ENCODE data around the gene ST8SIA6. TPM values are rescaled to one million over a fixed set of nuclear protein-coding genes. Genes with fewer than 3 reads are reported as not detected.

ST8SIA6 gene
- total and polyA plus RNA-seq, 7 experiments from 2014 or later, result 0.08 to 2.5 (median 0.56) TPM

DNA sequence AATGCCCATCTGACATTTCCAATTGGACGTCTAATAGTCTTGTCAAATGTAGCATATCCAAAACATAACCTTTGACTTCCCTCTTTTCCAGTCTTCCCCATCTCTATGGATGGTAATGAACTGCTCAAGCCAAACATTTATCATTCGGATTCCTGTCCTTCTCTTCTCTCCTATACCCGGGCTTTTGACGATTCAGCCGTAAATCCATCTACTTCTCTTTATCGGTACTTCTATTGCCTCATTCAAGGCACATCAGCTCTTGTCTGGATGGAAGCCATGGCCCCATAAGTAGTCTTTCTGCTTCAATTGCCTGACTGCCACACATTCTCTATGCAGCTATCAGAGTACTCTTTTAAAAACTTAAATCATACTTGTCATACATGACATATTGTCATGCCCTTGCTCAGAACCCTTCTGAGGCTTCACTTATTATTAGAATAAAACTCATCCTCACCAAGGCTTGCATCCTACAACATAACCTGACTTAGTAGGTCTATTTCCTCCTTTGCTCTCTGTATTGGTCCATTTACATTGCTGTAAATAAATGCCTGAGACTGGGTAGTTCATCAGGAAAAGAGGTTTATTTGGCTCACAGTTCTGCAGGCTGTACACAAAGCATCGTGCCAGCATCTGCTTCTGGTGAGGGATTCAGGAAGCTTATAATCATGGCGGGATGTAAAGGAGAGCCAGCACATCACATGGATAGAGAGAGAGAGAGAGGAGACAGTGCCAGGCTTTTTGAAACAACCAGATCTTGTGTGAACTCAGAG lies 37.8 kb downstream of the ST8SIA6 start:
- DNase-seq (no peak), ATAC-seq (no peak)
- intact Hi-C loops (cut with micrococcal nuclease), result no loop called here
- H3K4me1 ChIP-seq (ENCODE audit: control insufficient read depth in 2 of 2, insufficient read depth in 2 of 2, low read length in 2 of 2), result peaks cover 0 to 4% of the 10 kb centered on the region in 2 donors
- H3K27me3 ChIP-seq (ENCODE audit: control insufficient read depth in 2 of 2, insufficient read depth in 2 of 2, low read length in 2 of 2), result no peaks in the 10 kb centered on the region
- peaks cover 4 to 22% (median 7%) of the 10 kb centered on the region in 5 donors for H3K36me3 Mint-ChIP-seq
- peak overlapping the region in 4 of 9 donors; percentile 12 to 44 (median 20) for H3K27ac Mint-ChIP-seq
- H3K9me3 Mint-ChIP-seq, result peaks cover 0 to 14% (median 0%) of the 10 kb centered on the region in 11 donors
- ChIA-PET CTCF (interaction anchor here (1.0 to 1.3 kb wide), 3 partner anchors 9 to 16 kb away, joined by 3 to 5 read pairs (median 5); no protein-coding TSS in a partner anchor), POLR2A (interaction anchor here (0.8 to 14.3 kb wide), 3 partner anchors 10 to 524 kb away, joined by 3 to 200 read pairs (median 3); no protein-coding TSS in a partner anchor)
- peaks cover 12 to 47% (median 40%) of the 10 kb centered on the region in 7 donors for H3K4me1 Mint-ChIP-seq
- peaks cover 0 to 35% (median 0%) of the 10 kb centered on the region in 5 donors for H3K27me3 Mint-ChIP-seq
- no peaks in the 10 kb centered on the region for H3K9me3 ChIP-seq (ENCODE audit: control insufficient read depth in 2 of 3, low read length in 3 of 3)
- no peak overlapping the region for H3K27ac ChIP-seq (ENCODE audit: low read depth, low read length)
- H3K4me3 Mint-ChIP-seq, result no peak overlapping the region
- no peaks in the 10 kb centered on the region for H3K36me3 ChIP-seq (ENCODE audit: control insufficient read depth in 2 of 3, insufficient read depth in 3 of 3, low read length in 3 of 3)
- H3K4me3 ChIP-seq (ENCODE audit: low read length), result no peak overlapping the region

DNA sequence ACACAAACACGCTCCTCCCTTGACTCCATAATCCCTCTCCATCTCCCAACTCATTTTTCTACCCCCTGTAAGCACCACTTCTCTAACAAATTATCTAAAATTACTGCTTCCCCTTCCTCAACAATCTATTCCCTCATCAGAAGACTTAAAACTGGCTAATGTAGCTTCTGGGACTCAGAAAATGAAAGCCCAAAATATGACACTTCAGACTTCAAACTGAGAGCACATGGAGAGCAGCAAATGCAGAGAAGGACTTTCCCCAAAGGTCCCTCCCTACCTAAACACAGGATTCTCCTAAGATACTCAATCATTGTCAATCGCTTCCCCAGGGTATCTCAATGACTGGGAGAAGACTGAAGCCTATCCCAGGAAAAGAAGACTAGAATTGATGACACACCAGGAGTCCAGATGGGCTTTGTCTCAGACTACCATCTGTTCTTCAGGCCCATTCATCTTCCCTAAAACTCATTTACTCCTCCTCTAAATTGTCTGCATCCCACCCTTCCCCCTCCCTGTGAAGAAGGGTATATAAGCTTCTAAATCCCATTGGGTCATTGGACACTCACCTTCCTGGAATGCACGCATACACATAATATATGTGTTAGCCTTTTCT lies 39.2 kb downstream of the ST8SIA6 start:
- ChIA-PET POLR2A (interaction anchor here (14.3 kb wide), 1 partner anchor 12 kb away, joined by 200 read pairs; no protein-coding TSS in a partner anchor), CTCF (interaction anchor here (0.6 kb wide), 1 partner anchor 14 kb away, joined by 3 read pairs; no protein-coding TSS in a partner anchor)
- intact Hi-C loops (cut with micrococcal nuclease), result no loop called here
- Mint-ChIP-seq H3K27me3 (peaks cover 0 to 37% (median 0%) of the 10 kb centered on the region in 5 donors), H3K27ac (peak overlapping the region in 5 of 9 donors; percentile 0 to 80 (median 42)), H3K36me3 (peaks cover 4 to 24% (median 7%) of the 10 kb centered on the region in 5 donors), H3K9me3 (peaks cover 0 to 14% (median 0%) of the 10 kb centered on the region in 11 donors), H3K4me3 (peak overlapping the region in 1 of 10 donors; percentile 54), H3K4me1 (peaks cover 13 to 53% (median 44%) of the 10 kb centered on the region in 7 donors)
- Histone ChIP-seq H3K27me3 (ENCODE audit: control insufficient read depth in 2 of 2, insufficient read depth in 2 of 2, low read length in 2 of 2) (no peaks in the 10 kb centered on the region), H3K27ac (ENCODE audit: low read depth, low read length) (no peak overlapping the region), H3K4me3 (ENCODE audit: low read length) (no peak overlapping the region), H3K4me1 (ENCODE audit: control insufficient read depth in 2 of 2, insufficient read depth in 2 of 2, low read length in 2 of 2) (peaks cover 0 to 8% of the 10 kb centered on the region in 2 donors), H3K9me3 (ENCODE audit: control insufficient read depth in 2 of 3, low read length in 3 of 3) (no peaks in the 10 kb centered on the region), H3K36me3 (ENCODE audit: control insufficient read depth in 2 of 3, insufficient read depth in 3 of 3, low read length in 3 of 3) (no peaks in the 10 kb centered on the region)
- DNase-seq (no peak), ATAC-seq (no peak)

DNA sequence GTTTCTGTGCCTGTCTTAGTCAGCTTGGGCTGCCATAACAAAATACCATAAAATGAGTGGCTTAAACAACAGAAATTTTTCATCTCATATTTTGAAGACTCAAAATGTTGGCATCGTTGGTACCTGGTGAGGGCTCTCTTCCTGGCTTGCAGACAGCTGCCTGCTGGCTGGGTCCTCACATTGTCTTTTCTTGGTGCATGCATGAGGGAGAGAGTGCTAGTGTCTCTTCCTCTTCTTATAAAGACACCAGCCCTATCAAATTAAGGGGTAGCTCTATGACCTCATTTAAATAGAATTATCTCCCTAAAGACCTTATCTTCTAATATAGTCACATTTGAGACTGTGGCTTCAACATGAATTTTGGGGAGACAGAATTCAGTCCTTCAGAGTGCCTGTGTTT lies 39.9 kb downstream of the ST8SIA6 start:
- DNase-seq, result no peak
- ChIA-PET POLR2A (interaction anchor here (1.0 to 14.3 kb wide), 2 partner anchors 12 to 597 kb away, joined by 3 to 200 read pairs; partner anchors contain the start of gene RSU1), CTCF (no interaction called here)
- no peak for ATAC-seq
- H3K4me1 ChIP-seq (ENCODE audit: control insufficient read depth in 2 of 2, insufficient read depth in 2 of 2, low read length in 2 of 2), result peaks cover 0 to 13% of the 10 kb centered on the region in 2 donors
- no peak overlapping the region for H3K4me3 ChIP-seq (ENCODE audit: low read length)
- peaks cover 0 to 37% (median 0%) of the 10 kb centered on the region in 5 donors for H3K27me3 Mint-ChIP-seq
- H3K27ac Mint-ChIP-seq, result peak overlapping the region in 4 of 9 donors; percentile 0 to 88 (median 45)
- H3K36me3 ChIP-seq (ENCODE audit: control insufficient read depth in 2 of 3, insufficient read depth in 3 of 3, low read length in 3 of 3), result no peaks in the 10 kb centered on the region
- peaks cover 0 to 14% (median 0%) of the 10 kb centered on the region in 11 donors for H3K9me3 Mint-ChIP-seq
- H3K4me1 Mint-ChIP-seq, result peaks cover 18 to 56% (median 46%) of the 10 kb centered on the region in 7 donors
- no peak overlapping the region for H3K27ac ChIP-seq (ENCODE audit: low read depth, low read length)
- H3K9me3 ChIP-seq (ENCODE audit: control insufficient read depth in 2 of 3, low read length in 3 of 3), result no peaks in the 10 kb centered on the region
- intact Hi-C loops (cut with micrococcal nuclease), result no loop called here
- H3K27me3 ChIP-seq (ENCODE audit: control insufficient read depth in 2 of 2, insufficient read depth in 2 of 2, low read length in 2 of 2), result no peaks in the 10 kb centered on the region
- no peak overlapping the region for H3K4me3 Mint-ChIP-seq
- peaks cover 4 to 24% (median 7%) of the 10 kb centered on the region in 5 donors for H3K36me3 Mint-ChIP-seq

DNA sequence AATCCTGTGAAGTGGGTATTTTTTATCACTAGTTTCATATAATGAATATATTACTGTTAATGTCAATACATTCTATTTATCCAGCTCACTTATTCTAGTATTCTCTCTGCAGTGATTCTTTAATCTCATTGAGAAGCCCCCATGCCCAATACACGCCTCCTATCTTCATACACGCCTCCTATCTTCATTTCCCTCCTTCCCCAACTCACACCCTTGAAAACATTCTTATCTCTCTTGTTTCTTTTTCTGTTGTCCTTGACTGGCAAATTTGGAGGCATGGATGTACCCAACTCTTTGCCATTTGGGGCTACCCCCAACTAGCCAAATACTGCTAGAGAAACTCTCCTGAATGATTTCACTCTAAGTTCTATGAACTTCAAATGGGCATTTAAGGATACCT lies 40.5 kb downstream of the ST8SIA6 start:
- Mint-ChIP-seq H3K4me3 (peak overlapping the region in 2 of 10 donors; percentile 7 to 13), H3K9me3 (peaks cover 0 to 14% (median 0%) of the 10 kb centered on the region in 11 donors), H3K27ac (peak overlapping the region in 3 of 9 donors; percentile 1 to 88 (median 48)), H3K4me1 (peaks cover 19 to 57% (median 47%) of the 10 kb centered on the region in 7 donors), H3K36me3 (peaks cover 4 to 22% (median 7%) of the 10 kb centered on the region in 5 donors), H3K27me3 (peaks cover 0 to 37% (median 0%) of the 10 kb centered on the region in 5 donors)
- intact Hi-C loops (cut with micrococcal nuclease), result no loop called here
- CTCF ChIA-PET, result interaction anchor here (1.0 kb wide), 1 partner anchor 9 kb away, joined by 3 read pairs; no protein-coding TSS in a partner anchor
- Histone ChIP-seq H3K4me3 (ENCODE audit: low read length) (no peak overlapping the region), H3K4me1 (ENCODE audit: control insufficient read depth in 2 of 2, insufficient read depth in 2 of 2, low read length in 2 of 2) (peaks cover 0 to 14% of the 10 kb centered on the region in 2 donors), H3K27me3 (ENCODE audit: control insufficient read depth in 2 of 2, insufficient read depth in 2 of 2, low read length in 2 of 2) (no peaks in the 10 kb centered on the region), H3K36me3 (ENCODE audit: control insufficient read depth in 2 of 3, insufficient read depth in 3 of 3, low read length in 3 of 3) (no peaks in the 10 kb centered on the region), H3K27ac (ENCODE audit: low read depth, low read length) (no peak overlapping the region), H3K9me3 (ENCODE audit: control insufficient read depth in 2 of 3, low read length in 3 of 3) (no peaks in the 10 kb centered on the region)
- ATAC-seq (no peak), DNase-seq (no peak)
- POLR2A ChIA-PET, result interaction anchor here (1.0 to 14.3 kb wide), 2 partner anchors 13 to 597 kb away, joined by 3 to 200 read pairs; partner anchors contain the start of gene RSU1

DNA sequence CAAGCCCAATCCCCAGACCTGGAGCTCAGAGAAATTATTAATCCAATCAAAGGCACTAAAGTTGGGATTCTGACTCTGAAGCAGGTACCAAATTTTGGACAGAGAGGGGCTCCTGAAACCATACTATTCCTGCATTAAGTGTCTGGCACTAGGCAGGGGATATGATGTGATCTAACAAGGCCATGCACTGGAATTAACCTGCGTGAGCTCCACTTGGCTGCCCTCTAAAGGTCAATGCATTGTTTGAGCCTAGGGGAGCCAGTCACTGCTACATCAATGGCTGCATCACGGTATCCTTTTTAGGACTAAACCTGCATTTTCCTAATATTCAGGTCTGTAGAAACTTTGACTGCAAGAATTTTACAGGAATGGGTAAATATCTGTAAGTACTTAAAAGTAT lies 42.1 kb downstream of the ST8SIA6 start:
- Mint-ChIP-seq H3K27ac (peak overlapping the region in 3 of 9 donors; percentile 51 to 73 (median 70)), H3K4me3 (peak overlapping the region in 1 of 10 donors; percentile 58), H3K9me3 (peaks cover 0 to 14% (median 0%) of the 10 kb centered on the region in 11 donors), H3K36me3 (peaks cover 1 to 16% (median 7%) of the 10 kb centered on the region in 5 donors), H3K27me3 (peaks cover 0 to 35% (median 0%) of the 10 kb centered on the region in 5 donors), H3K4me1 (peaks cover 14 to 50% (median 44%) of the 10 kb centered on the region in 7 donors)
- no peak for ATAC-seq
- Histone ChIP-seq H3K4me1 (ENCODE audit: control insufficient read depth in 2 of 2, insufficient read depth in 2 of 2, low read length in 2 of 2) (peaks cover 0 to 14% of the 10 kb centered on the region in 2 donors), H3K36me3 (ENCODE audit: control insufficient read depth in 2 of 3, insufficient read depth in 3 of 3, low read length in 3 of 3) (no peaks in the 10 kb centered on the region), H3K27me3 (ENCODE audit: control insufficient read depth in 2 of 2, insufficient read depth in 2 of 2, low read length in 2 of 2) (no peaks in the 10 kb centered on the region), H3K4me3 (ENCODE audit: low read length) (no peak overlapping the region), H3K27ac (ENCODE audit: low read depth, low read length) (no peak overlapping the region), H3K9me3 (ENCODE audit: control insufficient read depth in 2 of 3, low read length in 3 of 3) (no peaks in the 10 kb centered on the region)
- intact Hi-C loops (cut with micrococcal nuclease), result no loop called here
- DNase-seq, result no peak
- ChIA-PET POLR2A (interaction anchor here (14.3 kb wide), 1 partner anchor 14 kb away, joined by 200 read pairs; no protein-coding TSS in a partner anchor), CTCF (interaction anchor here (0.7 to 9.4 kb wide), 2 partner anchors 11 to 18 kb away, joined by 3 to 178 read pairs; no protein-coding TSS in a partner anchor)

DNA sequence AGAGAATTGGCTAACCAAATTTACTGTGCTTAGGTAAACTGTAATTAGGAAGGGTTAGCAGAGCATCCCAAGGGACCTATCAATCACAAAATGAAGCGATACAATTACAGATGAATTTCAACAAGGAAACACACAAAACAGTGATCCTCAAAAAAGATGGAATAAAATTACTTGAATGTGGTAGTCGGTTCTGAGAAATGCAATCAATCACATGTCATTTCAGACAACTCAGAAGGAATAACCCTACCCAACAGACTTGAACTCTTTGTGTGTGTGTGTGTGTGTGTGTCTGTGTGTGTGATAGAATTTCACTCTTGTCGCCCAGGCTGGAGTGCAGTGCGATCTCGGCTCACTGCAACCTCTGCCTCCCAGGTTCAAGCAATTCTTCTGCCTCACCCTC lies 43.5 kb downstream of the ST8SIA6 start:
- ATAC-seq, result no peak
- Mint-ChIP-seq H3K27me3 (peaks cover 0 to 32% (median 0%) of the 10 kb centered on the region in 5 donors), H3K9me3 (peaks cover 0 to 5% (median 0%) of the 10 kb centered on the region in 11 donors), H3K4me3 (no peak overlapping the region), H3K4me1 (peaks cover 14 to 42% (median 35%) of the 10 kb centered on the region in 7 donors), H3K27ac (peak overlapping the region in 3 of 9 donors; percentile 46 to 86 (median 73)), H3K36me3 (peaks cover 0 to 7% (median 6%) of the 10 kb centered on the region in 5 donors)
- Histone ChIP-seq H3K4me3 (ENCODE audit: low read length) (no peak overlapping the region), H3K27ac (ENCODE audit: low read depth, low read length) (no peak overlapping the region), H3K27me3 (ENCODE audit: control insufficient read depth in 2 of 2, insufficient read depth in 2 of 2, low read length in 2 of 2) (no peaks in the 10 kb centered on the region), H3K4me1 (ENCODE audit: control insufficient read depth in 2 of 2, insufficient read depth in 2 of 2, low read length in 2 of 2) (peaks cover 0 to 14% of the 10 kb centered on the region in 2 donors), H3K36me3 (ENCODE audit: control insufficient read depth in 2 of 3, insufficient read depth in 3 of 3, low read length in 3 of 3) (no peaks in the 10 kb centered on the region), H3K9me3 (ENCODE audit: control insufficient read depth in 2 of 3, low read length in 3 of 3) (no peaks in the 10 kb centered on the region)
- DNase-seq, result no peak
- ChIA-PET CTCF (interaction anchor here (0.7 to 9.4 kb wide), 2 partner anchors 20 to 629 kb away, joined by 3 to 178 read pairs; no protein-coding TSS in a partner anchor), POLR2A (interaction anchor here (14.3 kb wide), 1 partner anchor 16 kb away, joined by 200 read pairs; no protein-coding TSS in a partner anchor)
- intact Hi-C loops (cut with micrococcal nuclease), result no loop called here
